Measurements from ENCODE around the gene CARD8.

DNA sequence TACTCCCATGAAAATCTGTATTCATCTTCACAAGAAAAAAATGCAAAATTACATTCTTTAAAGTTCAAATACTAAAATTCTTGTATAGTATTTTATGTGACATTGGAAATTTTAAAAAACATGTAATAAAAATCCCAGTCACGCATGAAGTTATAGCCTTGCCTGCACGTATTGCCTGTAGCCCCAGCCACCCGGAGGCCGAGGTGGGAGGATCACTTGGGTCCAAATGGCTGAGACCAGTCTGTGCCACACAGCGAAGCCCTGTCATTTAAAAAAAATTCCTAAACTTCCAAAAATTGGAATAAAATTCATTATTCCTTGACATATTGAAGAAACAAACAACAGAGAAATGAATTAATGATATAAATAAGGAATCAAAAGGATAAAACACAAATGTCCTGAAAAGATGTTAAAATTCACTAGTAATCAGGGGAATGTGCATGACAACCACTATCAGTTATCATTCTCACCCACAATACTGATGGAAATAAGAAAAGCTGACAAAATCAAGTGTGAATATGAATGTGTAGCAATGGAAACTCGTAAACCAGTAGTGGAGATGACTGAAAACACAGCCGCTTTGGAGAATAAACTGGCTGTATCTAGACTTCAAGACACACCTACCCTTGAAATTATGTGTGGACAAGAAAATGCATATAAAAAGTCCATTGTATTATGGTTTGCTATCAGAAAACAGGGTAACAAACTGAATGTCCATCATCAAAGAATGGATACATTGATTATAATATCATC, 7.5 kb downstream of the CARD8 start:
- TF ChIP-seq TEAD4 (IDR thresholded peaks at IDR 0.05; ENCODE audit: low read depth, low read length) (no peak), EZH2 (IDR thresholded peaks at IDR 0.05; ENCODE audit: low read depth, low read length, severe bottlenecking) (no peak), KDM1A (IDR thresholded peaks at IDR 0.05; ENCODE audit: borderline replicate concordance, low read length) (no peak), YY1 (IDR thresholded peaks at IDR 0.05; ENCODE audit: low read depth, low read length) (no peak), ASH2L (IDR thresholded peaks at IDR 0.05; ENCODE audit: low read length) (no peak), BRCA1 (IDR thresholded peaks at IDR 0.05; ENCODE audit: low read depth, low read length) (no peak), SP4 (IDR thresholded peaks at IDR 0.05; ENCODE audit: low read length) (no peak), GABPA (IDR thresholded peaks at IDR 0.05; ENCODE audit: borderline replicate concordance, insufficient read depth, low read length) (no peak), MAFK (IDR thresholded peaks at IDR 0.05; ENCODE audit: low read depth, low read length) (no peak), POLR2A (IDR thresholded peaks at IDR 0.05; ENCODE audit: control extremely low read depth in 1 of 2, low read depth in 2 of 2, low read length in 2 of 2) (no peak)
- TF ChIP-seq, protein P1, sequence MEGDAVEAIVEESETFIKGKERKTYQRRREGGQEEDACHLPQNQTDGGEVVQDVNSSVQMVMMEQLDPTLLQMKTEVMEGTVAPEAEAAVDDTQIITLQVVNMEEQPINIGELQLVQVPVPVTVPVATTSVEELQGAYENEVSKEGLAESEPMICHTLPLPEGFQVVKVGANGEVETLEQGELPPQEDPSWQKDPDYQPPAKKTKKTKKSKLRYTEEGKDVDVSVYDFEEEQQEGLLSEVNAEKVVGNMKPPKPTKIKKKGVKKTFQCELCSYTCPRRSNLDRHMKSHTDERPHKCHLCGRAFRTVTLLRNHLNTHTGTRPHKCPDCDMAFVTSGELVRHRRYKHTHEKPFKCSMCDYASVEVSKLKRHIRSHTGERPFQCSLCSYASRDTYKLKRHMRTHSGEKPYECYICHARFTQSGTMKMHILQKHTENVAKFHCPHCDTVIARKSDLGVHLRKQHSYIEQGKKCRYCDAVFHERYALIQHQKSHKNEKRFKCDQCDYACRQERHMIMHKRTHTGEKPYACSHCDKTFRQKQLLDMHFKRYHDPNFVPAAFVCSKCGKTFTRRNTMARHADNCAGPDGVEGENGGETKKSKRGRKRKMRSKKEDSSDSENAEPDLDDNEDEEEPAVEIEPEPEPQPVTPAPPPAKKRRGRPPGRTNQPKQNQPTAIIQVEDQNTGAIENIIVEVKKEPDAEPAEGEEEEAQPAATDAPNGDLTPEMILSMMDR (IDR thresholded peaks at IDR 0.05; ENCODE audit: control extremely low read depth in 1 of 3, insufficient read depth in 1 of 3, low read depth in 1 of 3, low read length in 3 of 3): no peak

All from H1 (cell line).